ENCODE measurements around the gene CCDC51. TPM values are rescaled to one million over a fixed set of nuclear protein-coding genes. Genes with fewer than 3 reads are reported as not detected.
A peak's percentile ranks its signal among the peaks of the same experiment; 100 is the strongest.

CCDC51 gene
- total and polyA plus RNA-seq, 2 of the 13 experiments (the other 11 are each of a cell fraction or from before 2014, with no cell fraction given): 18.1 to 29.4 TPM

DNA sequence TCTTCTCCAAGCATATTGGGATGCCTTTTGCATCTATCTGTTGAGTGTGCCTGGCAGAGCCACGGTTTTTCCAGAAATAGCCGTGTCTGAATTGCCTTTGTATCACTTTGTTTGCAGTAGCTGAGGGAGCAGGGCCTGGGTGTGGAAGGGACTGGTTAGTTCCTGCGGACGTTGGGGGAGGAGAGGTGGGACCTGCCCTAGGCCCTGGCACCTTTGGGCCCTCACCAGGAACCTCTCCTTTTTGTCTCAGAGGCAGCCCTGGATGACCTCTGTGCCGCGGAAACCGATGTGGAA, 25.3 kb upstream of the CCDC51 start:
- WGBS (ENCODE audit: low lambda C conversion rate): 60% methylated on average over 4 of the region's 7 CpGs
- Histone ChIP-seq H3K27me3 (ENCODE audit: control insufficient read depth in 1 of 2, insufficient read depth in 2 of 2, low read length in 2 of 2) (no peaks in the 10 kb centered on the region), H3K36me3 (replicated peaks in 1 of 2; ENCODE audit: control insufficient read depth in 1 of 2, insufficient read depth in 2 of 2, low read length in 2 of 2) (peaks cover 5 to 21% of the 10 kb centered on the region in 2 experiments), H3K9me3 (ENCODE audit: low read length) (no peaks in the 10 kb centered on the region), H3K9ac (ENCODE audit: insufficient read depth, low read depth, low read length) (no peak overlapping the region), H3K4me2 (ENCODE audit: low read depth, low read length) (no peak overlapping the region), H2AFZ (ENCODE audit: low read length) (no peak overlapping the region), H3K27ac (ENCODE audit: extremely low read length, insufficient read depth, low read length) (peak overlapping the region; percentile 85), H3K79me2 (ENCODE audit: insufficient read depth, low read length) (no peaks in the 10 kb centered on the region), H3K4me1 (ENCODE audit: insufficient read depth, low read length) (peaks cover 45% of the 10 kb centered on the region), H4K20me1 (ENCODE audit: insufficient read depth, low read length) (no peaks in the 10 kb centered on the region), H3K4me3 (replicated peaks in 1 of 3; ENCODE audit: insufficient read depth in 1 of 3, low read depth in 2 of 3, low read length in 3 of 3) (no peak overlapping the region)
- BruUV-seq (replicated peaks): no TSS peak
- intact Hi-C loops (cut with micrococcal nuclease; ENCODE audit: unreplicated experiment) (loop anchor here (1.0 kb wide), 2 partner anchors 42 to 83 kb away; no protein-coding TSS in a partner anchor), in situ Hi-C loops (cut with HindIII; ENCODE audit: extremely low pct_ligation_motif_present, low pct_unique_long_range_greater_than_20kb) (loop anchor here (5.0 kb wide), 2 partner anchors 37 to 92 kb away; partner anchors contain the start of genes PFKFB4 and SHISA5)
- DNase-seq (ENCODE audit: low spot score): no peak
- ATAC-seq: no peak
- TF ChIP-seq ETV6 (CRISPR knock-in tag; conservative IDR thresholded peaks at IDR 0.05) (no peak), ZNF7 (CRISPR knock-in tag; IDR thresholded peaks at IDR 0.05) (no peak), NONO (IDR thresholded peaks at IDR 0.05) (no peak), NONO (CRISPR knock-in tag; conservative IDR thresholded peaks at IDR 0.05) (0 out of 2 replicates have a peak, but pooled peaks have one; percentile 2), ZBTB7A (CRISPR knock-in tag; IDR thresholded peaks at IDR 0.05) (peak; percentile 39; the same call in 1 of the 2 replicates), EED (CRISPR knock-in tag; IDR thresholded peaks at IDR 0.05) (0 out of 2 replicates have a peak, but pooled peaks have one; percentile 13)
- TF ChIP-seq, protein P1, sequence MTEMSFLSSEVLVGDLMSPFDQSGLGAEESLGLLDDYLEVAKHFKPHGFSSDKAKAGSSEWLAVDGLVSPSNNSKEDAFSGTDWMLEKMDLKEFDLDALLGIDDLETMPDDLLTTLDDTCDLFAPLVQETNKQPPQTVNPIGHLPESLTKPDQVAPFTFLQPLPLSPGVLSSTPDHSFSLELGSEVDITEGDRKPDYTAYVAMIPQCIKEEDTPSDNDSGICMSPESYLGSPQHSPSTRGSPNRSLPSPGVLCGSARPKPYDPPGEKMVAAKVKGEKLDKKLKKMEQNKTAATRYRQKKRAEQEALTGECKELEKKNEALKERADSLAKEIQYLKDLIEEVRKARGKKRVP (CRISPR knock-in tag; IDR thresholded peaks at IDR 0.05): no peak
- TF ChIP-seq, protein P2, sequence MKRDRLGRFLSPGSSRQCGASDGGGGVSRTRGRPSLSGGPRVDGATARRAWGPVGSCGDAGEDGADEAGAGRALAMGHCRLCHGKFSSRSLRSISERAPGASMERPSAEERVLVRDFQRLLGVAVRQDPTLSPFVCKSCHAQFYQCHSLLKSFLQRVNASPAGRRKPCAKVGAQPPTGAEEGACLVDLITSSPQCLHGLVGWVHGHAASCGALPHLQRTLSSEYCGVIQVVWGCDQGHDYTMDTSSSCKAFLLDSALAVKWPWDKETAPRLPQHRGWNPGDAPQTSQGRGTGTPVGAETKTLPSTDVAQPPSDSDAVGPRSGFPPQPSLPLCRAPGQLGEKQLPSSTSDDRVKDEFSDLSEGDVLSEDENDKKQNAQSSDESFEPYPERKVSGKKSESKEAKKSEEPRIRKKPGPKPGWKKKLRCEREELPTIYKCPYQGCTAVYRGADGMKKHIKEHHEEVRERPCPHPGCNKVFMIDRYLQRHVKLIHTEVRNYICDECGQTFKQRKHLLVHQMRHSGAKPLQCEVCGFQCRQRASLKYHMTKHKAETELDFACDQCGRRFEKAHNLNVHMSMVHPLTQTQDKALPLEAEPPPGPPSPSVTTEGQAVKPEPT (CRISPR knock-in tag; IDR thresholded peaks at IDR 0.05; ENCODE audit: low read depth): peak; percentile 52; the same call in 1 of the 2 replicates
- no peak for FAIRE-seq
- POLR2A ChIA-PET: interaction anchor here (2.1 to 3.8 kb wide), 2 partner anchors 9 to 18 kb away, joined by 7 to 17 read pairs; partner anchors contain the start of gene ATRIP
- CTCF ChIA-PET (ENCODE audit: low intra/inter-chr PET ratio, low total read pairs): interaction anchor here (1.3 to 1.8 kb wide), 3 partner anchors 18 to 83 kb away, joined by 3 to 39 read pairs (median 17); partner anchors contain the start of gene ATRIP

All from HepG2 (cell line).